Activated CD4-positive, CD25-positive, alpha-beta regulatory T cell (primary cell): ENCODE results near the gene IL23A.

Experiments used
- DNase-seq, 4 experiments: peaks; one replicate each; lab custom pipeline; 2025; lab: John Stamatoyannopoulos, UW

IL23A gene

DNA sequence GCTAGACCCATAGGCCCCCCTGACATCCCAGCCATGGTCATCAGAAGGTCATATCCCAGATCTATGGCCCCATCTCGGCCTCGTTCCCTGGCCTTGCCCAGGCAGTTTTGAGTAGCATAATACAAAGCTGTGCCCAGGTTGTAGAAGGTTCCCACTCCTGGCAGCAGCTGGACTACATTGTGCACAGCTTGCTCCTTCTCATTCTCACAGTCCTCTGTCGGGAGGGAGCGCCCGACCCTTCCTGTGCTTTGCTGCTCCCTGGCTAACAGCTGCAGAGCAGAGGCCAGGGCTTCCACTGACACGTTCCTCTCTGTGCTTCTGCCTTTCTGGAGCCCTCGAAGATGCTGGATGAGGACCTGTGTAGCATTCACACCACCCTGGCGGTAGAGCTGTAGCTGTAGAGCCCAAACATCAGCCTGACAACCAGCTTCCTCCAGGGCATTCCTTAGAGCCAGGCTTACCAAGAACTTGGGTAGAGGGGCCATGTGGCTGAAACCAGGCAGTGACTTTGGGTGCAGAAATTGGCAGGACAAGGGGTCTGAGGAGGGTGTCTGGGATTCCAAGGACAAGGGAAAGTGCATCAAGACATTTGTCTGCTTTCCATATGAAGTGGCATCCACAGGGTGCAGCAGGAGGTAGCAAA, 22.9 kb downstream of the IL23A start:
- DNase-seq, result no peak

DNA sequence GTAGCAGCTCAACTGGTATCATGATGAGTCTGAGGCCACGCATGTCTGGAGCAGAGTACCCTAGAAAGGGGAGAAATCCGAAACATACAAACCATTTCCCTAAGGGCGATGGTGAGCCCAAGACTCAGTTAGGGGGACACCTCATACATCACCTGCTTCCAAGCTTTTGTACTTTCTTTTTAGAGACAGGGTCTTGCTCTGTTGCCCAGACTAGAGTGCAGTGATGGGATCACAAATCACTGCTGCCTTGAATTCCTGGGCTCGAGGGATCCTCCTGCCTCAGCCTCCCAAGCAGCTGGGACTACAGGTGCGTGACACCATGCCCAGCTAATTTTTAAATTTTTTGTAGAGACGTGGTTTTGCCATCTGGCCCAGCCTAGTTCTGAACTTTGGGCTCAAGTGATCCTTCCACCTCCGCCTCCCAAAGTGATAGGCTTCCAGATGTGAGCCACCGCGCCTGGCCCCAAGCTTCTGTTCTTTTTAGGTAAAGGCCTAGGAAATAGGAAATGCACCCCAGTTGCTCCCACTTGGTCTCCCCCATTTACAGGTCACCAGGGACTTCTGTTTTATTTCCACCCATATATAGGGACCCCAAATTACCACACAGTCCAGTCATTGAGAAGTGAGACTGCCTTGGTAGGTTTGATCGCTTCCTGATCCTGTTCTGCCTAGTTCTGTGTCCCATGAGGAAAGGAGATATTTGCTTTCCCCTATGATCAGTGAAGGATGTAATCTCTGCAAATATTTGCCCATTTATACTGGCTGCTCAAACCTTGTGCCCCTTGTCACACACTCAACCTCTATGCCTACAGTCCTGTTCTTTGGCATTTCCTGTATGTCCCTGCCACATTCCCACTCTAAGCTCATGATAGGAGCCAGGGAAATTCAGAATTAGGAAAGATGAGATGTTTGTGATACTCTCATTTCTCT, 23.7 kb downstream of the IL23A start, which contains the start of gene APOF:
TSS of gene APOF (minus strand) at position 728 of the 930 bp plus-strand sequence. CDS start at position 616, 112 bp downstream.
- no peak for DNase-seq

DNA sequence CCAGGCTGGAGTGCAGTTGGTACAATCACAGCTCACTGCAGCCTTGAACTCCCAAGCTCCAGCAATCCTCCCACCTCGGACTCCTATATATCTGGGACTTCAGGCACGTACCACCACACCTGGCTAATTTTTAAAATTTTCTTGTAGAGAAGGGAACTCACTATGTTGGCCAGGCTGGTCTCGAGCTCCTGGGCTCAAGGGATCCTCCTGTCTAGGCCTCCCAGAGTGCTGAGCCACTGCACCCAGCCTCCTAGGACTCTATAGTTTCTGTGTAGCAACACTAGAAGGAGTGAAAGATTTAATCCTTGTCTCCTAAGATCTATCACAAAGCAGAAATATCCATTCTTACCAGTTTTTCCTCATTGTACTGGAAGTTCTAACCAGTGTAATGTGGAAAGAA, 28.3 kb downstream of the IL23A start:
- DNase-seq, result no peak

DNA sequence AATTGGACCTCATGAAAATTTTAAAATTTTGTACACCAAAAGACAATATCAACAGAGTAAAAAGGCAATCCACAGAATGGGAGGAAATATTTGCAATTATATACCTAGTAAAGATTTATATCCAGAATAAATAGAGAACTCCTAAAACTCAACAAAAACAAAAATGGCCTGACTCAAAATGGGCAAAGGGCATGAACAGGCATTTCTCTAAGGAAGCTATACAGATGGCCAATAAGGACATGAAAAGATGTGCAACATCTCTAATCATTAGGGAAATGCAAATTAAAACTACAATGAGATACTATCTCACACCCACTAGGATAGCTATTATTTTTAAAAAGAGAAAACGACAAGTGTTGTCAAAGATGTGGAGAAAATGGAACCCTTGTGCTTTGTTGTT, 34.8 kb downstream of the IL23A start:
- no peak for DNase-seq

DNA sequence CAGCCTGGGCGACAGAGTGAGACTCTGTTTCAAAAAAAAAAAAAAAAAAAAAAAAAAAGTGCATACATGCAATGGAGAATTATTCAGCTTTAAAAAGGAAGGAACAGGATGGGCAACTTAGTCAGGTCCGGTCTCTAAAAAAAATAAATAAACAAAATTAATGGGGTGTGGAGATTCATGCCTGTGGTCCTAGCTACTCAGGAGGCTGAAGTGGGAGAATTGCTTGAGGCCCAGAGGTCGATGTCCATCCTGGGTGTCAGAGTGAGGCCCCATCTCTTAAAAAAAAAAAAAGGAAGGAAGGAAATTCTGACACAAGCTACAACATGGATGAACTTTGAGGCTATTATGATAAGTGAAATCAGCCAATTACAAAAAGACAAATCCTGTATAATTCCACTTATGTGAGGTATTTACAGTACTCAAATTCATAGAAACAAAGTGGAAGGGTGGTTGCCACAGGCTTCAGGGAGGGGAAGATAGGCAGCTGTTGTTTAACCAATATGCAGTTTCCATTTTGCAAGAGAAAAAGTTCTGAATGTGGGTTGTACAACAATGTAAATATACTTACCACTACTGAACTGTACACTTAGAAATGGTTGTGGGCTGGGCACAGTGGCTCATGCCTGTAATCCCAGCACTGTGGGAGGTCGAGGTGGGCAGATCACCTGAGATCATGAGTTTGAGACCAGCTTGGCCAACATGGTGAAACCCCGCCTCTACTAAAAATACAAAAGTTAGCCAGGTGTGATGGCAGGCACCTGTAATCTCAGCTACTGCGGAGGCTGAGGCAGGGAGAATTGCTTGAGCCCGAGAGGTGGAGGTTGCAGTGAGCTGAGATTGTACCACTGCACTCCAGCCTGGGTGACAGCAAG, 36.3 kb downstream of the IL23A start:
- no peak for DNase-seq

DNA sequence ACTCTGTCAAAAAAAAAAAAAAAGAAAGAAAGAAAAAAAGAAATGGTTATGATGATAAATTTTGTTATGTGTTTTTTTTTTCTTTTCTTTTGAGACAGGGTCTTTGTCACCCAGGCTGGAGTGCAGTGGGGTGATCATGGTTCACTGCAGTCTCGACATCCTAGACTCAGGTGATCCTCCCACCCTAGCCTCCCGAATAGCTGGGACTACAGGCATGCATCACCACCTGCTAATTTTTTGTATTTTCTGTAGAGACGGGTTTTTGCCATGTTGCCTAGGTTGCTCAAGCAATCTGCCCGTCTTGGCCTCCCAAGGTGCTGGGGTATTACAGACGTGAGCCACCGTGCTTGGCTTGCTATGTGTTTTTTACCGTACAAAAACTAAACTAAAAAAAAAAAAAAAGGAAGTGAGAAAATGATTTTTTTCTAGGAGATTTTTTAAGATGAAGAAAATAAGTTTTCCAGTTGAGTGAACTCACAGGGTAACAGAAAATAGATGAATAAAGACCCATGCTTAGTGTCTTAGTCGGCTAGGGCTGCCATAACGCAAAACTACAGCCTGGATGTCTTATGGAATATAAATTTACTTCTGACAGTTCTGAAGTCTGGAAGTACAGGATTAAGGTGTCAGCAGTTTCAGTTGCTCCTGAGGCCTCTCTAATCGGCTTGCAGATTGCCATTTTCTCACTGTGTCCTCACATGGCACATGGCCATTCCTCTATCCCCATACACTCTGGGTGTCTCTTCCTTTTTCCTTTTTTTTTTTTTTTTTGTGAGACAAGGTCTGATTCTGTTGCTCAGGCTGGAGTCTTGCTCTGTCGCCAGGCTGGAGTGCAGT, 37.1 kb downstream of the IL23A start:
- no peak for DNase-seq

DNA sequence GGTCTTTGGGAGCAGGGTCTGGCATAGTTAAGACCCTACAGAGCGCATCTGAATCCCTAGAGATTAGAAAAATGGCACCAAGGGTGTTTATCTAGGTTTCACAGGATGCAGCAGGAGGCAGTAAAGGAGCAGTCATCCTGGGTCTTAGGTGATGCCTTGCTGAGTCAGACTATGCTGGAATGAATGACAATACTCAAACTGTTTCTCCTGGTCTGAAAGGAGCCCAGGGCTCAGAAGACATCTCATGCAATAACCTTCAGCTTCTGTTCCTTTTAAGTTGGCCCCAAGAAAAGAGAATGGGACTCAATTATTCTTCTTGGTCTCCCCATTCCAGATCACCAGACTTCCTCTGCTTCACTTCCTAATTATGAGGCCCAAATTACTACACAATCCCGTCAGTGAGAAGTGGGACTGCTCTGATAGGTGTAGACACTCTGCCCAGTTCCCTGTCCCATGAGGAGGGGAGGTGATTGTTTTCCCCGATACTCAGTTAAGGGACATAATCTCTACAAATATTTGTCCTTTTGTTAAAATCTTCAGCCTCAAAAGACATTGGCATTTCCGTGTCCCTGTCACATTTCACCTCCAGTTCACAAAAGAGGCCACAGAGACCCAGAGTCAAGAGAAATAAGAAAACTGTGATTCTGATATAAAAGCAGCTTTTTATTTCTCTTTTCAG, 38.8 kb downstream of the IL23A start:
- no peak for DNase-seq

DNA sequence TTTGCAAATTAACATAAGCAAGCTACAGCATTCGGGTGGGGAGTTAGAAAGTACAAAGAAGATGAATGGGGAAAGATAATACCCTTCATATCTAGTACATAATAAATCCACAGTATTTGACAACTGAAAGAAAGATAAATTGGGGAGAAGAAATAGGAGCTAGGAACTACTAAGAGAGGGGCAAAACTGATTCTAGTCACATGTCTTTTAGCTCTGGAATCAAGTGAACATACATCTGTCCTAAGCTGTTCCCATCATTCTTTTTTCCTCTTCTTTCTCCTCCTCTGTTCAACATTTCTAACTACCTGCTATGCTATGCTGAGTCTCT, 39.3 kb downstream of the IL23A start:
- DNase-seq, result no peak

DNA sequence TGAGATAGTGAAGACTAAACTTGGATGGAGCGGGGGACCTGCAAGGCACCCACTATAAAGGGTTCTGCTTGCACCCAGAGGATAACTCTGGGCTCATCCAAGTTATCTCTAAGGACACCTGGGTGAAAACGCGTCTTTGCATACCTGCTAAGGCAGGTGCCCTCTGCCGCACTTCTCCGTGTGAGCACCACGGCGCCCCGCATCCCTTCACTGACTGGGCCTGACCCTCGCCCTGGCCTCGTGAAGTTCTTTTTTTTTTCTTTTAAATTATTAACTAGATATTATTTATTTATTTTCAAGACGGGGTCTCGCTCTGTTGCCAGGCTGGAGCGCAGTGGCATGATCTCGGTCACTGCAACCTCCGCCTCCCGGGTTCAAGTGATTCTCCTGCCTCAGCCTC, 43.9 kb downstream of the IL23A start:
- no peak for DNase-seq

DNA sequence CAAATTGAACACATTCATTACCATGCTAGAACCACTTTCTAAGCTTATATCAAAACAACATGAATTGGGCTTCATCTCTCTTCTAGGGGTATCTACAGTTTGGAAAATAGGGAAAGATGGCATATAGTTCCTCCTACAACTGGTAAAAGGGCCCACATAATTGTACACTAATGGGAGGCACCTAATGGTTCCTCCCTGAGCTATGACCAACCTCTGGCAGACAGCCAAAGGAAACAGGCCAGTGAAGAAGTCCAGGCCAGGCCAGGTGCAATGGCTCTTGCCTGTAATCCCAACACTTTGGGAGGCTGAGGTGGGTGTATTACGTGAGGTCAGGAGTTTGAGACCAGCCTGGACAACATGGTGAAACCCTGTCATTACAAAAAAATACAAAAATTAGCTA, 47.2 kb downstream of the IL23A start:
- DNase-seq, result no peak

DNA sequence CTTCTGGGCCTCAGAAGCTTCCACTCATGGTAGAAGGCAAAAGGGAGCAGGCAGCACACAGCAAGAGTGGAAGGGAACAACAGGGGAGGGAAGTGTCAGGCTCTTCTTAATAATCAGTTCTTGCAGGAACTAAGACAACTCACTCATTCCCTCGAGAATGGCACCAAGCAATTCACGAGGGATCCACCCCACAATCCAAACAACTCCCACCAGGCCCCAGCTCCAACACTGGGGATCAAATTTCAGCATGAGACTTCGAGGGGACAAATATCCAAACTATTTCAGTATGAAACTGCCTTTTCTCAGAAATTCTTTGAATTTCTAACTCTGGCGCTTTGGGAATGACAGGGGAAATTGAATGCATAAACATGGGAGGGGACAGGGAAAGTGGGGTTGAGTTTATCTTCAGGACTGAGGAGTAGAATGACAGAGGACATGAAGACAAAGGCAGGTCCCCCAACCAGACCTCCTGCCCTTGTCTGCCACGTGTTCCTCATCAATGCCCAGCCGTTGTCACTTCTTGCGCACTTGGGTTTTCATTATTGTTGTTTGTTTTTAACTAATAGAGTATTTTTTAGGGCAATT, 48.6 kb downstream of the IL23A start:
- no peak for DNase-seq

DNA sequence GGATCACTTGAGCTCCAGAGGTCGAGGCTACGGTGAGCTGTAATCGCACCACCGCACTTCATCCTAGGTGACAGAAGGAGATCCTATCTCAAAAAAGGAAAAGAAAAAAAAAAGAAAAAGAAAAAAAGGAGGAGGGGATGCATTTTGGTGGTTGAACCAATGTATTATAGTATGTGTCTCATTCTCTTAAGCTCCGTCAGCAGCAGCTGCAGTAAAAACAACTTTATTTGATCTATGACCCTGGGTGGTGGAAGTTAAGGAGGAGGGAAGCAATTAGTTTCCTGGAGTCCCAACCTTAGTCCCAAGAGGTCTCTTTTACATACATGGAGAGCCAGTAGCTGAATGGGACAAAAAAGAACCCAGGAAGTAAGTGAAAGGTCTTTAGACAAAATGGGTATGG, 50.7 kb downstream of the IL23A start:
- no peak for DNase-seq
